ENCODE data around the gene DNAI4.
"Not testable (repeated sequence)": the region's sequence is repeated elsewhere in the genome, so short reads cannot be mapped to it uniquely, and the experiment has no call there.

The DNAI4 gene

DNA sequence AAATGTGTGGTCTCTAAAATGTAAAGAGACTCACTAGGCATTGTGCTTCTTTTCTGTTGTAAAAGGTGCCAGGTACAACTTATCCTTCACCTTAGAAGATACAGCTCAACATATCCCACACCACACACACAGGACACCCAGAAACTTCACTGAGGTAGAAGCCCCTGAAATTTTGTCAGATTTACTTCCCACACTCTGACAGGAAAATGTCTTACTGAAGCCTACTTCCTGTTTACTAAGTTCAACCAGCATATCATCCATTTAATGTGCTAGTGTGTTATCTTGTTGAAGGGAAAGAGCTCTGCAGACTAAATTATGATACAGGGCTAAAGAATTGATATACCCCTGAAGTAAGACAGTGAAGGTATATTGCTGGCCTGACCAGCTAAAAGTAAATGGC is 83.7 kb downstream of the DNAI4 start:
- no peak for DNase-seq

DNA sequence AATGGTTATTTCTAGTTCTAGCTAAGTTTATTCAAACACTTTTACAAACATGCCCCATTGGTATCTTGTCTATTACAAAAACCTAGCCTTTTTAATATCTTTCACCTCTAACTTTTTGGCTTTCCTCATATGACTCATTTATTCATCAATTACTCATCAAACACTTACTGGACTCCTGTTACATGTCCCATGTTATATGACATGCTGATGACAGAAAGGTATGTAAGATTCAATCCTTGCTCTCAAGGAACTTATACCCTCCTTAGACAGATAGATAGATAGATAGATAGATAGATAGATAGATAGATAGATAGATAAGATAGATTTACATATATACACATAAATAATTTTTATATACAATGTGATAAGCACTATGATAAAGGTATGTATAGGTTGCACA is 89.7 kb downstream of the DNAI4 start:
- DNase-seq = no peak

DNA sequence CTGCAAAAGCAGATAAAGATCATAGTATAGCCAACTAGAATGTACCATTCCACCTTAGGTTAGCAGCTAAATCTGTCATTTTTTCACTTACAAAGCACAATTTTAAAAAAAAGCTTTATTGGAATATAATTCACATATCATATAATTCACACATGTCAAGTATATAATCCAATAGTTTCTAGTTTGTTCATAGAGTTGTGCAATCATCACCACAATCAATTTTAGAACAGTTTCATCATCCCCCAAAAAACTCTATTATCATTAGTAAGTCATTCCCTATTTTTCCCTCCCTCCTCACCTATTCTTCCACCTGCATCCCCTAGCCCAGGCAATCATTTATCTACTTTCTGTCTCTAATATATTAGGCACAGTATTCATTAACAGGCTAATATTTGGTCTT is 91.5 kb downstream of the DNAI4 start:
- DNase-seq = no peak

DNA sequence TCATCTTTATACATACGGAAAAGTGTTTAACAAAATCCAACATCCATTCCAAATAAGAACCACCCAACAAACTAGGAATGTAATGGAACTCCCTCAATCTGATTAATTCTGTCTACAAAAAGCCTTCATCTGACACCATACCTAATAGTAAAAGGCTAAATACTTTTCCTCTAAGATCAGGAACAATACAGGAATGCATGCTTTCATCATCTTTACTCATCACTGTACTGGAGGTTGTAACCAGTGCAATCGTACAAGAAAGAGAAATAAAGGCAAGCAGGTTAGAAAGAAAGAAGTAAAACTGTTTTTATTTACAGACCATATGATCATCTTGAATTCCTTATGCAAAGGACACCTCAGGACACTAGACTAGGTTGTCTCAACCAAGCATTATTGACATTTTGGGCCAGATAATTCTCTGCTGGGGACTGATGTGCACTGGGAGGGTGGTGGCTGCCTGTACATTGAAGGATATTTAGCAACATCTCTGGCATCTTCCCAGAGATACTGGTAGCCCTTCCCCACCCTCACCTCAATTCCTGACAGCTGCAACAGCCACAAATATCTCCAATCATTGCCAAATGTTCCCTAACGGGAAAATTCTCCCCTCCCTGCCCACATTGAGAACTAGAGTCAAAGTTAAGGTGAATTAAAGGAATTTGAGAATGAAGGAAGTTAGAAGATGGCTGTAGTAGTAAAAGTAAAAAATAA is 93.0 kb downstream of the DNAI4 start:
- no peak for DNase-seq

DNA sequence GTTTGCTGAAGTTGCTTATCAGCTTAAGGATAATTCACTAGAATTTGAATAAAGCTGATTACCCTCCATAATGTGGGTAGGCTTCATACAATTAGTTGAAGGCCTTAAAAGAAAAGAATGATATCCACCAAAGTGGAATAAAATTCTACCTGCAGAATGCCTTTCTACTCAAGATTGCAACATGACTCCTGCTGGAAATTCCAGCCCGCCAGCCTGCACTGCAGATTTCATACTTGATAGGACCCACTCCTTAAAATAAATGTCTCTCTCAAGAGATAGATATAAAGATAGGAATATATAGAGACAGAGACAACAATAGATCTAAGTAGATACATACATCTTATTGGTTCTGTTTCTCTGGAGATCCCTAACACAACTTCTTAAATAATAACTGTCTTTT is 99.9 kb downstream of the DNAI4 start:
- DNase-seq = no peak

DNA sequence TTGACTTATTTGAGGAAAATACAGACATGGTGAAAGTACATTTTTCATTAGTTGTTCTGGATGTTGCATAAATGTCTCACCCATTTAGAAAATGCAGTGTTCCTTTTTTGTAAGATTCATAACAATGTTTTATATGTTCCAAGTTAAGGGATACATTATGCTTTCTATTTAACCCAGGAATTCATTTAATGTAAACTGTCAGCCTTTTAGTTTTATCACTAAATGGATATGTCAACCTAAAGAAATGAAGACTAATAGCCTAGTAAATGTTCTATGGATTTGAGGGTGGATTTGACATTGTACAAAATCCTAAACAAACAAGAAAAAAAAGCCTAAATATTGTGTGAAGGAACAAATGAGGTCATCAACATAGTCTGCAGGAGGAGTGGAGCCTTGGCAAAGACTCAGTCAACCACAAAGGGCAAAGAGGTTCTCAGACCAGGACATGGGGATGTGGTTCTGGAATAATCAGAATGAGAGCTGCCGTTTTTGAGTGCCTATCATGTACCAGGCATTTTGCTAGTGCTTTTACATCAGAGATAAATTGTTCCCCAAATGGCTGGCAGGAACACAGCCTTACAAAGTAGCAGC is 114.8 kb downstream of the DNAI4 start:
- no peak for DNase-seq

DNA sequence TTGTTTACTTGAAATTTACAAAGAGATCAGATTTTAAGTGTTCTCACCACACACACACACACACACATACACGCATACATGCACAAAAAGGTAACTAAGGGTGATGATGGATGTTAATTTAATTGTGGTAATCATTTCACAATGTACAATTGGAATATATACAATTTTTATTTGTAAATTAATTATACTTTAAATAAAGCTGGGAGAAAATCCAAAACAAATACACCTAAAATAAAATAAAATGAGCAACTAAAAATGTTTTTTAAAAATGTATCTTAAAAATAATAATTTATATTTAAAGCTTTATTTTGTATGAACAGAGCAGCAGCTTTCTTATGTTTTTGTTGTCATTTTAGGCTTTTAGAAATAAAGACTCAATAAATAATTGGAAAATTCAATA is 115.4 kb downstream of the DNAI4 start:
- no peak for DNase-seq

DNA sequence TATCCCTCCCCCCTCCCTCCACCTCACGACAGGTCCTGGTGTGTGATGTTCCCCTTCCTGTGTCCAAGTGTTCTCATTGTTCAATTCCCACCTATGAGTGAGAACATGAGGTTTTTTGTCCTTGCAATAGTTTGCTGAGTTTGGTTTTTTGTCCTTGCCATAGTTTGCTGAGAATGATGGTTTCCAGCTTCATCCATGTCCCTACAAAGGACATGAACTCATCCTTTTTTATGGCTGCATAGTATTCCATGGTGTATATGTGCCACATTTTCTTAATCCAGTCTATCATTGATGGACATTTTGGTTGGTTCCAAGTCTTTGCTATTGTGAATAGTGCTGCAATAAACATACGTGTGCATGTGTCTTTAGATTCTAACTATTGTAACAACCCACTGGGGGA is 128.8 kb downstream of the DNAI4 start:
- DNase-seq = not testable (repeated sequence)

DNA sequence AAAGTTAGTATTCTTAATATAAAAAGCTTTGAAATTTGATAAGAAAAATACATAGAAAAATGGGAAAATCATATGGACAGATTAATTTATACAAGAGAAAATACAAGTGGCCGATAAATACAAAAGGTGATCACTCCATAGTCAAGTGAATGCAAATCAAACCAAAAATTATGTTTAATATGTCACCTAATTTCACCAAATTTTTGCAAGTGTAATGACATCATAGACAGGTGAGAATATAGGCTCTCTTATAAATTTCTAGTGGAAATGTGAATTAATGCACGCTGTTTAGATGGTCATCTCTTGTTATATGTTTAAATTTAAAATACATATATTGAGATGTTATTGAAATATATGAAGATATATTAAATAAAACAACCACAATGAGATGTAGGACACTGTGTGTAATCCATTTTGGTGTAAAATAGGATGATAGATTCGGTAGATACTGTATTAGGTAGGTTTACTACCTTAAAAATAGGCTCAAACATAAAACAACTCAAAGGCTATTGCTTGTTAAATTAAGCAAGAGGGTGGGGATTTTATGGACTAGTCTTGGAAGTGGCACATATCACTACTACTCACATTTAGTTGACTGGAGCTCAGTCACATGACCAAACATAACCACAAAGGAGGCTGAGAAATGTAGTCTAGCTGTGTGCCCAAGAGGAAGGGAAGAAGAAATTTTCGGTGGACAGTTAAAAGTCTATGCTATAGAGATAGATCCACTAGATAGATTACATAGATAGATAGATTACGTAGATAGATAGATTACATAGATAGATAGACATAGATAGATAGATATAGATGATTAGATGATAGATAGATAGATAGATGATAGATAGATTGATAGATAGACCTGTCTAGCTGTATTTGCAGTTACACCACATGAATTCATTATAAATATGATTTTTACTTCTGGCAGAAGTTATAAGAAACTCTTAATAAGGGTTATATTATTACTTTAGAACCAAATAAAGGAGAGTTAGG is 132.7 kb downstream of the DNAI4 start:
- DNase-seq = no peak

DNA sequence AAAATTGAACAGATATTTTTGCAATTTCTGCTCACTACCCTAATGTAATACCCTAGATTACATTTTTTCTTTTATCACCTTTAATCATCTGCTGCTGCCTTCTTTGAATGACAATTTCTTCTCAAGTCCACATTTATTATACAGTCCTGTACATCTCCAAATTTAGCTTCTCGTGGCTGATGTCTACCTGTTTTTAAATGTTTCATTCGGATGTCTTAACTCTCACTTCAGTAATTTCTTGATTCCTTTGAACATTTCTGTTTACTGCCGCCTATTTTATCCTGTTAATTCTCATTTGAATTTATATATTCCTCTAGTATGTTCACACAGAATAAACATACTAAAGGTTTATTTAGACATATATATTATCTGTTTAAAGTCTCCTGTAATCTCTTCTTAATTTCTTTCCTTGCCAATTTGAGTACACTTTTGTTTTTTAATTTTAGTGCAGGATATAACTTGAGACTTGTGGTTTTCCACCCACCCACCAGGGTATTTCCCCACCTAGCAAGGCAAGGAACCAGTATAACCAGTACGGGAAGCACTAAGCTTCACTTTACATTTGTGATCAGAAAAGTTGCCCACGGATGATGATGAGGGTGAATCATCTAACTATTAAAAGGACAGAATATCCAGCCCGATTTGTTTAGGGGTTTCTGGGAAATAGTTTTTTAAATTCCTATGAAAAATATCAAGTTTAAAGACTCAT is 136.3 kb downstream of the DNAI4 start:
- no peak for DNase-seq

DNA sequence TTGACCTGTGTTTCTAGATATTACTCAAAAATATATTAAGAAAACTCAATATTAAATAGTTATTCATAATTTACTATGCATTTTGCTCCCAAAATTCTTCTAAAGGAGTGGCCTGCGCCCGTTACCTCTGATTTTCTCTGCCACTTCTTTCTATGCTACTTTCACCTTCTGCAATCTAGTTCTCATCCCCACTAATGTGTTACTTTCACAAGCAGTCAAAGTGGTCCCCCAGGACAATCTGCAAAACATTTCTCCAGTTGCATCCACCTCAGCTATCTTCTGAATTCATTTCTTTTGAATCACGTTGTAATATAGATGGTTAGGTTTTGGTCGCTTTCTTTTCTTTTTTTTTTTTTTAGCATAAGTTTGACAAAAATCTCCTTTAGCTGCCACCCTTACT is 137.0 kb downstream of the DNAI4 start:
- no peak for DNase-seq

DNA sequence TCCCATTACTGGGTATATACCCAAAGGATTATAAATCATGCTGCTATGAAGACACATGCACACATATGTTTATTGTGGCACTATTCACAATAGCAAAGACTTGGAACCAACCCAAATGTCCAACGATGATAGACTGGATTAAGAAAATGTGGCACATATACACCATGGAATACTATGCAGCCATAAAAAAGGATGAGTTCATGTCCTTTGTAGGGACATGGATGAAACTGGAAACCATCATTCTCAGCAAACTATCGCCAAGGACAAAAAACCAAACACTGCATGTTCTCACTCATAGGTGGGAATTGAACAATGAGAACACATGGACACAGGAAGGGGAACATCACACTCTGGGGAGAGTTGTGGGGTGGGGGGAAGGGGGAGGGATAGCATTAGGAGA is 138.9 kb downstream of the DNAI4 start:
- not testable (repeated sequence) for DNase-seq

DNA sequence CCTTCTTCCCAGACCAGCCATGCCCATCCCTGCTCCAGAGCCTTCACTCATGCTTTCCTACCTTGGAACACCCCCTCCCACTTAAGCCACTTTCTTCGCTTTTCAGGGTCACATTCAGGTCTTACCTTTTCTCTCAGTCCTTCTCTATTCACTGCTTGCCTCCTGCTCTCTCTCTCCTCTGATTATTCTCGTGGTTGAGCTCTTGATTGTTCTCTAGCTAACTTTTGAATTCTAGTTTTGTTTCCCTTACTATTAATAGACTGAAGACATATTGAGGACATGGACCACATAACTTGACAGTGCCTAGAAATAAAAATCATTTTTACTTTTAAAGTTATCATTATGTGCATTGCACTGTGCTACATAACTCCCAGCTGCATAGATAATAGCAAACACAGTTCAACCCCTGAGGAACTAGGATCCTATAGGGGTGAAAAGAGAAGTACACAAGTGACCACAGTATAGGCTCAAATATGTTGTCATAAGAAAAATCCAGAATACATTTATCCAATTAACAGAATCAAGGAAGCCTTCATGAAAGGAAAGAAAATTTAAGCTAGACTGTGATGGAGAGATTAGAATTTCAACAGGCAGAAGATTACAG is 145.1 kb downstream of the DNAI4 start:
- DNase-seq = no peak

DNA sequence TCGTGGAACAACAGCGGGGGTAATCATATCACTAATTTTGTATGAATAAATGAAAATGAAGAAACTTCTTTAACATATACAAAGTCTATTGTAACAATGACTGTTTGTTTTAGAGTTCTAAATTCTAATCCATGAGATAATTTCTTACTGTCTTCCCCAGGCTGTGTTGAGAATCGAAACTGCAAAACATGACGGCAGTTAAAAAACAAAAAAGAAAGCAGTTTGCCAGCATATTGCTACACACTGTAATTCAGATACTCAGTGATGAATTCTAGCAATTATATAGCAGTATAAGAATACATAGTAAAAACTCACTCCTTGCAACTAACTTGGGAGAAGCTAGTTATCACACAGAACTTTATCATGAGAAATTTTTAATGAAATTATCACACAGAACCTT is 145.7 kb downstream of the DNAI4 start:
- DNase-seq = no peak

DNA sequence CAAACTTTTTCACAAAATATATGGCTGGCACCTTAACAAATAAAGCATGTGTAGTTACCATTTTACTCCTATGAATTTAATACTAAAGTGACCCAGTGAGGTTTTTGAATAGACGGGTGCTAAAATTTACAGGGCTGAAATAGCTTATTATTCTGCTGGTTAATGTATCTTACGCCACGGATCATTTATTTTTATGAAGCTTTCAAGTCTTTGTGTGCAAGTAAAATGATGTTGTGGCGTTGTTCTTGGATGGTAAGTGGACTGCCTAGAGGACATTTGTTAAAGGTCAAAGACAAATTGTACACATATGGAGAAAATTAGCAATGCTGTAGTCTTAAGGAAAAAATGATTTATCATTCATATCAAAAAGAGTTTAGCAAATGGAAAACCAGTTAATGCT is 146.4 kb downstream of the DNAI4 start:
- no peak for DNase-seq

DNA sequence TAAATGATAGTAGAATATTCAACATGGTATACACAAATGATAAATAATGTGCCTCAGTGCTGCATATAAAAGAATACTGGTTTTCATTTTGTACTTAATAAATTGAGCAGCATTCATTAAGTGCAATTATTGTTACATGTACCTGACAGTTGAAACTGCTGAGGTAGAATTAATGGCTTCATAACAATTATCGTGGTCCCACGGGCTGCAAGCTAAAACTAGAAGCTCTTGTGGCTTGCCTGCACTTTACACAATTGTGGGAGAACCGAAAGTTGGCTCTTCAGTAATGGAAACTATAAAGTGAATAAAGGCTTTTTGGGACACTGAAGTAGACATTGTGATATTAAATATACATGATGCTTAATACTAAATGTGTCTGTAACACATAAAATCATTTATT is 146.8 kb downstream of the DNAI4 start:
- DNase-seq = no peak

DNA sequence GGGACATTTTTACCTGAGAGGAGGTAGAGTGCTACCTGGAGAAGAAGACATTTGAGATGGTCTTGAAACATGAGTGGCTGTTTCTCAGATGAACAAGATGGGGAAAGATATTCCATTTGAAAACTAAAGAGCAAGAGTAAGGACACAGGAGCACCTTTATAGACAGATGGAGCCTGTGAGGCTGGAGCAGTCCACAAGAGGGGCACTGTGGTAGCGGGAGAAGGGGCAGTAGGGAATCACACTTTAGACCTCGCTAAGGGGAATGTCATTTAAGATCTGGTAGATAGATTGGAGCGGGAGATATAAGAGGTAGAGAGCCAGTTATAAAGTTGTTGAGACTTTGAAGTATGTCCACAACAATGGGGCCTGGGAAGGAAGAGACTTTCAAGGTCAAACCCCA is 149.0 kb downstream of the DNAI4 start:
- DNase-seq = no peak

DNA sequence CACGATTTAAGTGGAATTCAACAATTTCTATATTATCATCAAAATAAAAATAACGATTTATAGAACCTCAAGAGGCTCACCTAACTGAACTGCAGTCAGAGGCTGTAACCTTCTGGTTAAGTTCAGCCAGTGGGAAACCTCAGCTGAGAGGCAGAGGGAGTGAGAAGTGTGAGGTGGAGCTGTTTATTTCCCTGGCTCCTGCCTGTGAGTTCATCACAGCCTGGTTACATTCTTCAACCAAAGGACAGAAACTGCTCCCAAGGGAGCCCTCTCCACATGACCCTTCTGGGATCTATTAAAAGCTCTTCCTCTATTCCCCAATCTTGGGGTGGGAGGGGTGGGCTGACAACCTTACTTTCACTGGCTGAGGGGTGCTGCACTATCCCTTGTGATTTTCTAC is 150.2 kb downstream of the DNAI4 start:
- no peak for DNase-seq

DNA sequence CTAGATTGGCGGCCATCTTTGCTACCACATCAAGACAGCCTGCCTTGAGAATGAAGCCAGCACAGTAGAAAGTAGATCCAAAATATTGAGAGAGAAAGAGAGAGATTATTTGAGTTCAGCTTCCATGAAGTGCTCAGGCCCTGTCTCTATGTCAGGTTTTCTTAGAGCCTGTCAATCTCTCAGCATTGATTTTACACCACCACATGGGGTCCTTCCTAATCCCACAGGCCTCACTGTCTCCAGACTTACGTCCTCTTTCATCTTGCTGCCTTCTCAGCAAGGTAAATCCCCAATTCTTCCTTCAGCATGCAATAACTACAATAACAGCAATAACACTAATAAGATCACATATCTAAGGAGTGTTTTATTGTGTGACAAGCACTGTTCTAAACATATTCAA is 151.4 kb downstream of the DNAI4 start:
- no peak for DNase-seq

DNA sequence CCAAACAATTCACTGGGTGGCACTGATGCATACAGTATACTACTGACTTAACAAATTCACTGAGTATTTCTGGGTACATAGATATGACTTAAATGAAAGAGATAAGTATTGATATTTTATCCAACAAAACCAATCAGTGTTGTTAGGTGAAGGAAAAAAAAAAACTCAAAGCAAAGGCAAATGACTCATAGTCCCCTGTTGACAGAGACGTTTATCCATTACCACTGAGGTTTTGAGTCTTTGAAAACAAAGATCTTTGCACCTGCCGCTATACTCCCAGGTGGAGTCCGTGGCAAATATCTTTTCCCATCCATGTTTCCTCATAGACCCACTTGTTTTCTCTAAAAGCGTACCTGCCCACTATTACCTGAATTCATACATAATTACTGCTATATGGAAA is 154.0 kb downstream of the DNAI4 start:
- DNase-seq = no peak

DNA sequence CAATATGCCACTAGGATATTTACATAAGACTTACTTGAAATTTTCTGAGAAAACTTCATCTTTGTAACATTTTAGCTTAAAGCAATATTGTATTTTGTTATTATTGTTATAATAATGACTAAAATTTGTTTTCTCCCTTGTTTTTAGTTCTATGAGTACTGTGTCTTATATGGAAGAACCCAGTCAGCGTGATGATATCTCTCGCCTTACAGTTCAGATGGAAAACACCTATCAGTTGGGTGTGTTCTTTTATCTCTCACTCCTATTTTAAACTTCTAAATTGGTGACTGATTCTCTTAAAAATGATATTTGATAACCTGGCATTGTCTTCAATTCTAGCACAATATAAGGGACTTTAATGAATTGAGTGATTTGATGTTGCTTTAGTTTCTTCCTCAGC is 154.4 kb downstream of the DNAI4 start:
- DNase-seq = no peak
